ENCODE measurements around the gene STK39.
"Not testable (repeated sequence)": the region's sequence is repeated elsewhere in the genome, so short reads cannot be mapped to it uniquely, and the experiment has no call there.

The STK39 gene

DNA sequence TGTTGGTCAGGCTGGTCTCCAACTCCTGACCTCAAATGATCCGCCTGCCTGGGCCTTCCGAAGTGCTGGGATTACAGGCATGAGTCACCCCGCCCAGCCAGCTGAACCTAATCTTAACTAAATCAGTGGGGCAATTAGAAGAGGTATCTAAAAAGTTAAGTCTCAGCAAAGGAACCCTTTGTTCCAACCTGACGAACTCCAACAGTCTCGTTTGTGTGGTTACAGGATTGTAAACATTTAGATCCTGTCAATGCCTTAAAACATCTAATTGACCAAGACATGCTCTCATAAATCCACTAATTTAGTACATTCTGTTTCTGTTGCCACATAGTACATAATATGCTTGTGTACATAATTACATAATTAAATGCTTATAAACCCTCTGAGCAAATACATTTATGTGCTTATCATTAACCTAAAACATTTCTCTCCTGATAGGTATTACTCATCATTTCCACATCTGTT lies 31.1 kb upstream of the STK39 start:
- TF ChIP-seq, protein P1, sequence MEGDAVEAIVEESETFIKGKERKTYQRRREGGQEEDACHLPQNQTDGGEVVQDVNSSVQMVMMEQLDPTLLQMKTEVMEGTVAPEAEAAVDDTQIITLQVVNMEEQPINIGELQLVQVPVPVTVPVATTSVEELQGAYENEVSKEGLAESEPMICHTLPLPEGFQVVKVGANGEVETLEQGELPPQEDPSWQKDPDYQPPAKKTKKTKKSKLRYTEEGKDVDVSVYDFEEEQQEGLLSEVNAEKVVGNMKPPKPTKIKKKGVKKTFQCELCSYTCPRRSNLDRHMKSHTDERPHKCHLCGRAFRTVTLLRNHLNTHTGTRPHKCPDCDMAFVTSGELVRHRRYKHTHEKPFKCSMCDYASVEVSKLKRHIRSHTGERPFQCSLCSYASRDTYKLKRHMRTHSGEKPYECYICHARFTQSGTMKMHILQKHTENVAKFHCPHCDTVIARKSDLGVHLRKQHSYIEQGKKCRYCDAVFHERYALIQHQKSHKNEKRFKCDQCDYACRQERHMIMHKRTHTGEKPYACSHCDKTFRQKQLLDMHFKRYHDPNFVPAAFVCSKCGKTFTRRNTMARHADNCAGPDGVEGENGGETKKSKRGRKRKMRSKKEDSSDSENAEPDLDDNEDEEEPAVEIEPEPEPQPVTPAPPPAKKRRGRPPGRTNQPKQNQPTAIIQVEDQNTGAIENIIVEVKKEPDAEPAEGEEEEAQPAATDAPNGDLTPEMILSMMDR (IDR thresholded peaks at IDR 0.05; ENCODE audit: extremely low read depth, missing control alignments), result no peak
- DNase-seq (ENCODE audit: low spot score), result no peak

DNA sequence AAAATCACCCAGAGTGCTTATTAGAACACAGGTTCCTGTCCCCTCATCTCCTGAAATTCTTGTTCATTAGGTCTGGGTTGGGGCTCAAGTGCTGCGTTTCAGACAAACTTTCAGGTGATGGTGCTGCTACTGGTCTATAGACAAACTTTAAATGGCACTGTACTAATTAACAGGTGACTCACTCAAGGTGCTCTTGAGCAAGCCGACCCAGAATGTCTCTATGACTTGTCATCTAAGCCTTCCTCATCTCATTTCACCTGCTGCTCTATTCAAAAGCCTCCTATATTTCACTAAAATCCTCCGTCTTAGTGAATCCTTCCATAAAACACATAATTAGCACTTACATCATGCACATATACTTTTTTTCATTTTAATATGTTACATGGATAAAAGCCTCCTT lies 29.9 kb upstream of the STK39 start:
- DNase-seq (ENCODE audit: low spot score), result no peak
- TF ChIP-seq, protein P1 (IDR thresholded peaks at IDR 0.05; ENCODE audit: extremely low read depth, missing control alignments), result no peak

DNA sequence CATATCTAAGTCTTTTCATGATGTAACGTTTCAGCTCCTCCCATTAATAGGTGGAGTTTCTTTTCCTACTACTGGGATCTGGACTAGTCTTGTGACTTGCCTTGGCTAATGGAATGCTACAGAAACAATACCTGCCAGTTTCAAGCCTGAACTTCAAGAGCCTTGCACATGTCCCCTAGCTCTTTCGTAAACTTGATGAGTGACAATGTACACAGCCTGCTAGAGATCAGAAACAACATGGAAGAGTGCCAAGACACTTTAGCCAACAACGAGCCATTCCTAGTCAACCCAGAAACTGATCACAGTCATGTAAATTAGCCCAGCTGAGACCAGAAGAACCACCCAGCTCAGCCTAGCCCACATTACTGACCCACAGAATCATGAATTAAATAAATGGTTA lies 24.8 kb upstream of the STK39 start:
- DNase-seq (ENCODE audit: low spot score), result no peak
- TF ChIP-seq, protein P1 (IDR thresholded peaks at IDR 0.05; ENCODE audit: extremely low read depth, missing control alignments), result no peak

DNA sequence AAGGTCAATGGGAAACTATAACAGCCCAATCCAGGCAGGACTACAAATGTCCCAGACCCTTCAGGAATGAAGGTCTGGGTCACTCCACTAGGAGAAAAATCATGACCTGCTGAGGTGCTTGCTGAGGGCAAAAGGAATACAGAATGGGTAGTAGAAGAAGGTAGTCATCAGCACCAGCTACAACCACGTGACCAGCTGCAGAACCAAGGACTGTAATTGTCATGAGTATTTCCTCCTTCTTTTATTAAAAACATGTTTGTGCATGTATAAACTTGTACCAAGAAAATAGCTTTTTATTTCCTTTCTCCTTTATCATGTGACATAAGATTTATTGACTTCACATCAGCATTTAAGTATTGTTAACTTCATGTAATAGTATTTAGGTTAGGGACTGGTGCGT lies 15.5 kb upstream of the STK39 start:
- not testable (repeated sequence) for DNase-seq (ENCODE audit: low spot score)

DNA sequence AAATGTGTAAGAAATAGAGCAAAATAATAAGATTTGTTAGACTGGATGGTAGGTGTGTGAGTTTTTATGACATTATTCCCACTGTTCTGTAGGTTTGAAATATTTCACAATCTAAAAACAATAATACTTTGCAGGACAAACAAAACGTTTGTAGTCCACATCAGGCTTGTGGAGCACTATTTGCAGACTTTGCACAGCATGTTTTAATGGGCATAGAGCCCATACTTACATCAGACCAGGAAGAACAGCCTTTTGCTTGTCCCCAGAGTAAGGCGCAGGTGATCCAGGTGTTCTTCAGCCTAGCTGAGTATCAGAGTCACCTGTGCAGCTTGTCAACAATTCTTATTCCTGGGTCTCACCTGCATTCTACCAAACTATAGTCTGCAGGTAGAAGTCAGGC lies 9.1 kb upstream of the STK39 start:
- DNase-seq (ENCODE audit: low spot score), result no peak
- TF ChIP-seq, protein P1 (IDR thresholded peaks at IDR 0.05; ENCODE audit: extremely low read depth, missing control alignments), result no peak

DNA sequence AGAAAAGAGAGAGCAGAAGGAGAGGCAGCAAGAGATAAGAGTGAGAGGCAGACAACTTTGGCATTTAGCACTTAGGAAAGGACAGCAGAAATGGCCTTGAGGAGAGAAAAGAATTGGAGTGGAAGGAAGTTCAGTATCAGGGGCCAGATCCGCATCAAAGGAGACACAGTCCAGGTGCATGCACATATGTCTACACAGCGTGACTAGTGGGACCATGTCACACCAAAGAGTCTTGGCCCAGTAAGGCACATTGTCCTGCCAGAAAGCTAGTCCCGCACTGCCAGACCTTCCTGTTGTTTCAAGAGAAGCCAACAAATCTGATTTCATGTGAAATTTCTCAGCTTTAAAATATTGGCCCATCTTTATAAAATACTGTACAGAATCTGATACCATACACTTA lies 8.5 kb upstream of the STK39 start:
- DNase-seq (ENCODE audit: low spot score), result no peak
- TF ChIP-seq, protein P1 (IDR thresholded peaks at IDR 0.05; ENCODE audit: extremely low read depth, missing control alignments), result no peak

DNA sequence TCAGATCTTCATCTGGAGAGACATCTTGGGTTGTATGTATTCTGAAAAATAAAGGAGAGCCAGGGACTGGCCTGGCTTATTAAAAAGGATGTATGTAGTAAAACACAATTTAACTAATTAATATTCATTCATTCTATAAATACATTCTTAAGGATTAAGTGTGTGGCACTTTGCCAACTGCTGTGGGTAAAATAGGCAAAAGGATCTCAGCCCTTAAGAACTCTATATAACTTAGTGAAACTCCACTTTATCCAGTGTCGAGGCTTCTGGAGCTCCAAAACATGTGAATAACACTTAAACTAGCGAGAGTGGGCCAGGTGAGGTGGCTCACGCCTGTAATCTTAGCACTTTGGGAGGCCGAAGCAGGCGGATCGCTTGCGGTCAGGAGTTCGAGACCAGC lies 7.7 kb upstream of the STK39 start:
- DNase-seq (ENCODE audit: low spot score), result no peak
- TF ChIP-seq, protein P1 (IDR thresholded peaks at IDR 0.05; ENCODE audit: extremely low read depth, missing control alignments), result no peak

DNA sequence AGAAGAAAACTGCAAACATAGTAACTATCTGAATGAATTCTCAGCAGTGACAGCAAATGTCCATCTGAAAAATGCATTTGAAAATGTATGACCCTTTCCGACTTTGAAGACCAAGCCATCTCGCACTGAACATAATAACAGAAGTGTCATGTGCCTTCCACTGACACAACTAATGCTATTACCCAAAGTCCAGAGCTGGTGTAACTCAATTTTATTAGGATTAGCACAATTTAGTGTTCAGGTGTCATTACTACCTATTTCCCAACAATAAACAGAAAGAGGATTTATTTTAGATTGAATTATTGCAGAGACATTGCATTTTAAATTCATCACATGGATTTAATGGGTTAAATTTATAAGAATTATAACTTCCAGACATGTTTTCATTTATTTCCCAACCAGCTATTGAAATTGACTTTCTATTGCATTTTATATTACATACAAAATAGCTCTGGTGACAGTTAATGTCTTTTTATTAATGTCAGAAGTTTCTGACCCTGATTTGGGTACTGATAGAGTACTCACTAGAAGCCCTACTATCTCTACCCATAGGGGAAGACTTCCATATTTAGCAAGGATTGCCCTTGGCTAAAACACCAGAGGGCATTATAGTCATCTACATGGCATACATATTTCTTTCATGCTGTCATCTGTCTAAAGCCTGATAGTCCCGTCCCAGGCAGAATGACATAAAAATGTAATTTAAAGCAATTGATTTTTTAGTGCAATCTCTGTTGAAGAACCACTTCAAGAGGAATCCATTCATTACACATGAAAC lies 7.0 kb upstream of the STK39 start:
- TF ChIP-seq, protein P1 (IDR thresholded peaks at IDR 0.05; ENCODE audit: extremely low read depth, missing control alignments), result no peak
- no peak for DNase-seq (ENCODE audit: low spot score)

All from GM20000 (cell line).